Posterior vena cava (tissue), 2 donors: ENCODE data around the gene PGS1. TPM values are rescaled to one million over a fixed set of nuclear protein-coding genes. Genes with fewer than 3 reads are reported as not detected.

Experiments used
- DNase-seq: peaks from one replicate; pipeline ENCODE4 v3.0.0-alpha.2; 2020; ENCODE audit warnings: low spot score
- intact Hi-C, 2 donors: fragments of 100-400 bp; cut with DNase I; formaldehyde crosslinking; loops; one replicate each; pipeline versions ENCODE4 v1.14.1 to v1.14.2; 2022 to 2023
- total RNA-seq, 2 donors: library from RNA; stranded (reverse); fragmentation: NEBNext Ultra II Directional; extraction: Animal tissue kit (Norgen Biotek cat#: 25700); gene quantifications; one replicate each; pipeline ENCODE4 v1.2.1, GENCODE V29; 2021
- donor health status: DM: yes; HTN: yes; CAD: no.
- donor health status: DM: yes; HTN: yes; CAD: no.

PGS1 gene
- total RNA-seq, 2 donors from 2014 or later: 33.6 to 33.7 TPM

GRCh38 chr17:78360371-78361224 lies 17.9 kb upstream of the PGS1 start:
- peak; percentile 98 for DNase-seq
- intact Hi-C loops: loop anchor here in 1 of 2 donors (5.0 kb wide), 1 partner anchor 62 kb away; no protein-coding TSS in a partner anchor

GRCh38 chr17:78361225-78361701 lies 17.2 kb upstream of the PGS1 start:
- no peak for DNase-seq
- intact Hi-C loops: loop anchor here in 1 of 2 donors (5.0 kb wide), 1 partner anchor 61 kb away; no protein-coding TSS in a partner anchor

- no peak for DNase-seq
- intact Hi-C loops: loop anchor here in 1 of 2 donors (5.0 kb wide), 1 partner anchor 60 kb away; no protein-coding TSS in a partner anchor
Measured at GRCh38 chr17:78362232-78362631, 16.2 kb upstream of the PGS1 start.

- DNase-seq: no peak
- intact Hi-C loops: loop anchor here in 1 of 2 donors (5.0 kb wide), 1 partner anchor 60 kb away; no protein-coding TSS in a partner anchor
Measured at GRCh38 chr17:78362671-78363070, 15.8 kb upstream of the PGS1 start.

- intact Hi-C loops: loop anchor here in 1 of 2 donors (5.0 kb wide), 1 partner anchor 58 kb away; no protein-coding TSS in a partner anchor
- no peak for DNase-seq
Measured at GRCh38 chr17:78364436-78365281, 13.8 kb upstream of the PGS1 start.

- DNase-seq: no peak
- intact Hi-C loops: no loop called here
Measured at GRCh38 chr17:78365561-78366108, 12.8 kb upstream of the PGS1 start.

GRCh38 chr17:78366109-78366848 lies 12.2 kb upstream of the PGS1 start:
- intact Hi-C loops: no loop called here
- no peak for DNase-seq

- no peak for DNase-seq
- intact Hi-C loops: no loop called here
Measured at GRCh38 chr17:78367193-78367592, 11.3 kb upstream of the PGS1 start.

GRCh38 chr17:78368348-78368747 lies 10.1 kb upstream of the PGS1 start:
- no peak for DNase-seq
- intact Hi-C loops: no loop called here

- intact Hi-C loops: no loop called here
- DNase-seq: no peak
Measured at GRCh38 chr17:78368854-78369495, 9.5 kb upstream of the PGS1 start.

GRCh38 chr17:78369791-78370381 lies 8.6 kb upstream of the PGS1 start:
- intact Hi-C loops: no loop called here
- DNase-seq: no peak

- DNase-seq: no peak
- intact Hi-C loops: no loop called here
Measured at GRCh38 chr17:78371056-78371455, 7.4 kb upstream of the PGS1 start.

- no peak for DNase-seq
- intact Hi-C loops: no loop called here
Measured at GRCh38 chr17:78372841-78373240, 5.6 kb upstream of the PGS1 start.

GRCh38 chr17:78374189-78374588 lies 4.3 kb upstream of the PGS1 start:
- intact Hi-C loops: no loop called here
- no peak for DNase-seq

GRCh38 chr17:78374631-78375274 lies 3.7 kb upstream of the PGS1 start:
- intact Hi-C loops: no loop called here
- DNase-seq: no peak

- intact Hi-C loops: no loop called here
- peak; percentile 91 for DNase-seq
Measured at GRCh38 chr17:78375401-78376151, 2.9 kb upstream of the PGS1 start.

- no peak for DNase-seq
- intact Hi-C loops: no loop called here
Measured at GRCh38 chr17:78376161-78376560, 2.3 kb upstream of the PGS1 start.
